Measurements from ENCODE around the gene IGFL3. TPM values are rescaled to one million over a fixed set of nuclear protein-coding genes. Genes with fewer than 3 reads are reported as not detected.

IGFL3 gene
- total and polyA plus RNA-seq, 12 donors, result not detected

- no peaks in the 10 kb centered on the region for H3K36me3 ChIP-seq
- no peak overlapping the region for H3K27ac ChIP-seq
- H3K4me3 ChIP-seq, result no peak overlapping the region
- WGBS, 2 donors, result 32 to 34% methylated on average over 9 of the region's 9 CpGs
- peaks cover 0 to 8% (median 4%) of the 10 kb centered on the region in 9 donors for H3K4me1 ChIP-seq
- peaks cover 0 to 5% (median 3%) of the 10 kb centered on the region in 11 donors for H3K9me3 ChIP-seq
- peaks cover 20 to 94% (median 90%) of the 10 kb centered on the region in 7 donors for H3K27me3 ChIP-seq
- DNase-seq (no peak), ATAC-seq (no peak)
- TF ChIP-seq, protein P1, sequence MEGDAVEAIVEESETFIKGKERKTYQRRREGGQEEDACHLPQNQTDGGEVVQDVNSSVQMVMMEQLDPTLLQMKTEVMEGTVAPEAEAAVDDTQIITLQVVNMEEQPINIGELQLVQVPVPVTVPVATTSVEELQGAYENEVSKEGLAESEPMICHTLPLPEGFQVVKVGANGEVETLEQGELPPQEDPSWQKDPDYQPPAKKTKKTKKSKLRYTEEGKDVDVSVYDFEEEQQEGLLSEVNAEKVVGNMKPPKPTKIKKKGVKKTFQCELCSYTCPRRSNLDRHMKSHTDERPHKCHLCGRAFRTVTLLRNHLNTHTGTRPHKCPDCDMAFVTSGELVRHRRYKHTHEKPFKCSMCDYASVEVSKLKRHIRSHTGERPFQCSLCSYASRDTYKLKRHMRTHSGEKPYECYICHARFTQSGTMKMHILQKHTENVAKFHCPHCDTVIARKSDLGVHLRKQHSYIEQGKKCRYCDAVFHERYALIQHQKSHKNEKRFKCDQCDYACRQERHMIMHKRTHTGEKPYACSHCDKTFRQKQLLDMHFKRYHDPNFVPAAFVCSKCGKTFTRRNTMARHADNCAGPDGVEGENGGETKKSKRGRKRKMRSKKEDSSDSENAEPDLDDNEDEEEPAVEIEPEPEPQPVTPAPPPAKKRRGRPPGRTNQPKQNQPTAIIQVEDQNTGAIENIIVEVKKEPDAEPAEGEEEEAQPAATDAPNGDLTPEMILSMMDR (IDR thresholded peaks at IDR 0.05), result no peak
- intact Hi-C loops (cut with DNase I), result loop anchor here in 4 of 10 donors (5.0 to 10.0 kb wide), 4 partner anchors 49 to 119 kb away; no protein-coding TSS in a partner anchor
Observed at GRCh38 chr19:46076031-46076880, 48.2 kb downstream of the IGFL3 start.

DNA sequence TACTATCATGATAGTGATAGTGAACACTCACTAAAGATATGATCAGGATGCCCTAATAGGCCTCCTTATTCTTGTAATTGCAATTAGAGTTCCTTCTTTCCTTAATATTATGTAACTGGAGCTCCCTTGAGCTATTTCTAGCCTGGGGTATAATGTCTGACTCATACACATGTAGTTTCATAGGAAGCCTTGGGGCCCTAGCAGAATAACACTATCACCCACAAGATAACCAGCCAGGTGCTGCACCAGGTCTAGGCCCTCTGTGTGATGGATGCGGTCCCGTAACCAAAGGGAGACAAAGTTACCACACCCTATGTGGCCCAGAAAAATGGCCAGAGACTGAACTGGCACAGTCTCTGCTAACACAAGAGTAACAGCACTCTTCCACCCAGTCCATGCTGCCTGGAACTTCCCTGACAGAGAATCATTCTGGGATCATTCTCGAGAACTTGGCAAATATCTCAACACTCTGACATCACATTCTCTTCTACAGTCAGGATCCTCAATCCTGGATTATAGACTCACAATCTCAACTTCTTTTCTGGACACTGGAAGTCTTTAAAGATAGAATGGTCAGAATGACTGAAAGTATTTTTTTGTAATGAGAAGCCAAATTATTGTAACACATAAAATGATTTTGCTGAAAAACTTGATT lies 51.1 kb downstream of the IGFL3 start:
- intact Hi-C loops (cut with DNase I), result loop anchor here in 1 of 10 donors (10.0 kb wide), 1 partner anchor 121 kb away; no protein-coding TSS in a partner anchor

More for the DNA sequence above, 51.1 kb downstream of the IGFL3 start:
- H3K9me3 ChIP-seq, result no peaks in the 10 kb centered on the region
- no peak overlapping the region for H3K4me3 ChIP-seq
- peaks cover 0 to 8% (median 4%) of the 10 kb centered on the region in 9 donors for H3K4me1 ChIP-seq
- no peaks in the 10 kb centered on the region for H3K36me3 ChIP-seq
- 80 to 84% methylated on average over 3 of the region's 3 CpGs for WGBS, 2 donors
- DNase-seq (no peak), ATAC-seq (no peak)
- no peak overlapping the region for H3K27ac ChIP-seq
- TF ChIP-seq, protein P1 (IDR thresholded peaks at IDR 0.05), result no peak
- H3K27me3 ChIP-seq, result peaks cover 20 to 99% (median 90%) of the 10 kb centered on the region in 7 donors

Other genes starting within 250 kb of the IGFL3 start
- 10 to 100 TPM; 15.9 to 23.0 (median 20.3) TPM for gene IRF2BP1, start 238.5 kb downstream of the IGFL3 start, total RNA-seq
- gene IRF2BP1, start 238.5 kb downstream of the IGFL3 start, polyA plus RNA-seq, result 10 to 100 TPM in 1 of 2 donors, 1 to 10 TPM in 1; 8.0 to 13.4 TPM
- 10 to 100 TPM in 6 of 10 donors, 1 to 10 TPM in 4; 8.1 to 17.0 (median 10.3) TPM for gene MYPOP, start 222.1 kb downstream of the IGFL3 start, total RNA-seq
- 1 to 10 TPM; 7.1 to 8.9 TPM for gene MYPOP, start 222.1 kb downstream of the IGFL3 start, polyA plus RNA-seq
- not detected for gene NANOS2, start 209.9 kb downstream of the IGFL3 start, total RNA-seq
- gene NANOS2, start 209.9 kb downstream of the IGFL3 start, polyA plus RNA-seq, result not detected
- gene NOVA2, start 150.8 kb downstream of the IGFL3 start, total RNA-seq, result 1 to 10 TPM; 4.4 to 7.8 (median 5.9) TPM
- gene NOVA2, start 150.8 kb downstream of the IGFL3 start, polyA plus RNA-seq, result 1 to 10 TPM; 1.6 to 8.2 TPM
- gene CCDC61, start 129.2 kb downstream of the IGFL3 start, total RNA-seq, result 10 to 100 TPM in 1 of 10 donors, 1 to 10 TPM in 9; 6.6 to 10.3 (median 8.3) TPM
- gene CCDC61, start 129.2 kb downstream of the IGFL3 start, polyA plus RNA-seq, result 10 to 100 TPM in 1 of 2 donors, 1 to 10 TPM in 1; 7.3 to 11.6 TPM
- gene PGLYRP1, start 101.6 kb downstream of the IGFL3 start, total RNA-seq, result 1 to 10 TPM in 1 of 10 donors, under 1 TPM in 1, not detected in 8; 0.81 to 1.1 TPM
- under 1 TPM in 1 of 2 donors, not detected in 1; 0.16 TPM for gene PGLYRP1, start 101.6 kb downstream of the IGFL3 start, polyA plus RNA-seq
- not detected for gene IGFL4, start 83.7 kb downstream of the IGFL3 start, total RNA-seq
- not detected for gene IGFL4, start 83.7 kb downstream of the IGFL3 start, polyA plus RNA-seq
- under 1 TPM in 1 of 10 donors, not detected in 9; 0.44 TPM for gene IGFL2, start 23.6 kb upstream of the IGFL3 start, total RNA-seq
- not detected for gene IGFL2, start 23.6 kb upstream of the IGFL3 start, polyA plus RNA-seq
- gene IGFL1, start 105.1 kb upstream of the IGFL3 start, total RNA-seq, result not detected
- gene IGFL1, start 105.1 kb upstream of the IGFL3 start, polyA plus RNA-seq, result not detected
- gene HIF3A, start 172.4 kb upstream of the IGFL3 start, total RNA-seq, result 100 to 1,000 TPM in 1 of 10 donors, 10 to 100 TPM in 9; 22.7 to 141 (median 46.4) TPM
- 100 to 1,000 TPM in 1 of 2 donors, 10 to 100 TPM in 1; 49.3 to 204 TPM for gene HIF3A, start 172.4 kb upstream of the IGFL3 start, polyA plus RNA-seq
- 10 to 100 TPM; 69.9 to 89.5 (median 76.5) TPM for gene PPP5C, start 222.4 kb upstream of the IGFL3 start, total RNA-seq
- 10 to 100 TPM; 51.6 to 80.3 TPM for gene PPP5C, start 222.4 kb upstream of the IGFL3 start, polyA plus RNA-seq